Measurements from ENCODE around the gene GSN.

DNA sequence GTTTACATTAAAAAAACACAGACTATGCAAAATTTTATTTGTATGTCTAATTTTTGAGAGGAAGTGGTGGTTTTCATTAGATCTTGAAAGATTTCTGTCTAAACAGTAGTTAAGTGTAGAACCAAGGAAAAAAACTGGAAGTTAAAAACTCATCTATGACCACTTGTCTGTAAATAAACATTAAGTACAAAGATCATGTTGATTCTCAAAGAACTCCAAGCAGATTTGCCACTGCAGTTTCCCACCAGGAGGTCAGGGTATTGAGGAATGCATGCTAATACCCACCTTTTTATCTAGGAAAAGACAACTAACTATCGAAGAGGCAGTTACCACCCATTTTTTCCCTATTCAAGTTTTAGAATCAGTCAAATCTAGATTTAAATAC, 100.2 kb downstream of the GSN start:
- TF ChIP-seq, protein P1, sequence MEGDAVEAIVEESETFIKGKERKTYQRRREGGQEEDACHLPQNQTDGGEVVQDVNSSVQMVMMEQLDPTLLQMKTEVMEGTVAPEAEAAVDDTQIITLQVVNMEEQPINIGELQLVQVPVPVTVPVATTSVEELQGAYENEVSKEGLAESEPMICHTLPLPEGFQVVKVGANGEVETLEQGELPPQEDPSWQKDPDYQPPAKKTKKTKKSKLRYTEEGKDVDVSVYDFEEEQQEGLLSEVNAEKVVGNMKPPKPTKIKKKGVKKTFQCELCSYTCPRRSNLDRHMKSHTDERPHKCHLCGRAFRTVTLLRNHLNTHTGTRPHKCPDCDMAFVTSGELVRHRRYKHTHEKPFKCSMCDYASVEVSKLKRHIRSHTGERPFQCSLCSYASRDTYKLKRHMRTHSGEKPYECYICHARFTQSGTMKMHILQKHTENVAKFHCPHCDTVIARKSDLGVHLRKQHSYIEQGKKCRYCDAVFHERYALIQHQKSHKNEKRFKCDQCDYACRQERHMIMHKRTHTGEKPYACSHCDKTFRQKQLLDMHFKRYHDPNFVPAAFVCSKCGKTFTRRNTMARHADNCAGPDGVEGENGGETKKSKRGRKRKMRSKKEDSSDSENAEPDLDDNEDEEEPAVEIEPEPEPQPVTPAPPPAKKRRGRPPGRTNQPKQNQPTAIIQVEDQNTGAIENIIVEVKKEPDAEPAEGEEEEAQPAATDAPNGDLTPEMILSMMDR (IDR thresholded peaks at IDR 0.05; ENCODE audit: low read depth, low read length, missing input control) = no peak
- TF ChIP-seq YY1 (IDR thresholded peaks at IDR 0.05) (no peak), RXRA (IDR thresholded peaks at IDR 0.05) (peak in 1 of 2 donors; percentile 37), GABPA (IDR thresholded peaks at IDR 0.05 in 1 of 2, conservative IDR thresholded peaks at IDR 0.05 in 1 of 2) (no peak), TAF1 (conservative IDR thresholded peaks at IDR 0.05) (peak; percentile 77), SP1 (IDR thresholded peaks at IDR 0.05) (peak; percentile 58), MAX (IDR thresholded peaks at IDR 0.05) (no peak), RAD21 (IDR thresholded peaks at IDR 0.05) (no peak), NR2F2 (IDR thresholded peaks at IDR 0.05) (peak; percentile 10), FOXA1 (IDR thresholded peaks at IDR 0.05) (no peak), ATF3 (IDR thresholded peaks at IDR 0.05) (no peak), HNF4A (conservative IDR thresholded peaks at IDR 0.05) (peak; percentile 74 to 80), JUND (IDR thresholded peaks at IDR 0.05) (peak in 1 of 2 donors; percentile 37)
- TF ChIP-seq, protein P2, sequence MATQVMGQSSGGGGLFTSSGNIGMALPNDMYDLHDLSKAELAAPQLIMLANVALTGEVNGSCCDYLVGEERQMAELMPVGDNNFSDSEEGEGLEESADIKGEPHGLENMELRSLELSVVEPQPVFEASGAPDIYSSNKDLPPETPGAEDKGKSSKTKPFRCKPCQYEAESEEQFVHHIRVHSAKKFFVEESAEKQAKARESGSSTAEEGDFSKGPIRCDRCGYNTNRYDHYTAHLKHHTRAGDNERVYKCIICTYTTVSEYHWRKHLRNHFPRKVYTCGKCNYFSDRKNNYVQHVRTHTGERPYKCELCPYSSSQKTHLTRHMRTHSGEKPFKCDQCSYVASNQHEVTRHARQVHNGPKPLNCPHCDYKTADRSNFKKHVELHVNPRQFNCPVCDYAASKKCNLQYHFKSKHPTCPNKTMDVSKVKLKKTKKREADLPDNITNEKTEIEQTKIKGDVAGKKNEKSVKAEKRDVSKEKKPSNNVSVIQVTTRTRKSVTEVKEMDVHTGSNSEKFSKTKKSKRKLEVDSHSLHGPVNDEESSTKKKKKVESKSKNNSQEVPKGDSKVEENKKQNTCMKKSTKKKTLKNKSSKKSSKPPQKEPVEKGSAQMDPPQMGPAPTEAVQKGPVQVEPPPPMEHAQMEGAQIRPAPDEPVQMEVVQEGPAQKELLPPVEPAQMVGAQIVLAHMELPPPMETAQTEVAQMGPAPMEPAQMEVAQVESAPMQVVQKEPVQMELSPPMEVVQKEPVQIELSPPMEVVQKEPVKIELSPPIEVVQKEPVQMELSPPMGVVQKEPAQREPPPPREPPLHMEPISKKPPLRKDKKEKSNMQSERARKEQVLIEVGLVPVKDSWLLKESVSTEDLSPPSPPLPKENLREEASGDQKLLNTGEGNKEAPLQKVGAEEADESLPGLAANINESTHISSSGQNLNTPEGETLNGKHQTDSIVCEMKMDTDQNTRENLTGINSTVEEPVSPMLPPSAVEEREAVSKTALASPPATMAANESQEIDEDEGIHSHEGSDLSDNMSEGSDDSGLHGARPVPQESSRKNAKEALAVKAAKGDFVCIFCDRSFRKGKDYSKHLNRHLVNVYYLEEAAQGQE (IDR thresholded peaks at IDR 0.05) = peak; percentile 47
